ENCODE data around the gene PGAP6. TPM values are rescaled to one million over a fixed set of nuclear protein-coding genes. Genes with fewer than 3 reads are reported as not detected.

The PGAP6 gene
- total RNA-seq, 4 donors from 2014 or later = 32.8 to 53.5 (median 46.3) TPM

DNA sequence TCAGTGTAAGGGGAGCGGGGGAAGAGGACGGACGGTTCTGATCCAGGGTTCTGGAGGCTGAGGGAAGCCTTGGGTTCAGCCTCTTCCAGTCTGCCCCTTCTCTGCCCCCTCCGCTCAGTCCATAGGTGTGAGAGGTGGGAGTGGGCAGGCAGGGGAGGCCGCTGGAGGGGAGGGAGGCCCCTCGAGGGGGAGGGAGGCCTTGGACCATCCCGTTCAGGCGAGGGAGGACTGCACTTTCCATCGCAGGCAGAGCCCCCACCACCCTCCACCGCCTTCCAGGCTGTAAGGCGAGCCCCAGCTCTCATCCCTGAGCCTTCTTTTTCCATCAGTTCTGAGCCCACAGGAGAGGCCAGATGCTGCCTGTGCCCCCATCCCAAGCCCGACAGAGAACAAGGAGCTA is 25.0 kb downstream of the PGAP6 start:
- Histone ChIP-seq H3K27ac (replicated peaks in 1 of 4) (no peak overlapping the region), H3K9me3 (no peaks in the 10 kb centered on the region), H3K36me3 (no peaks in the 10 kb centered on the region), H3K27me3 (peaks cover 0 to 7% (median 0%) of the 10 kb centered on the region in 4 donors), H3K4me3 (no peak overlapping the region), H3K4me1 (peaks cover 0 to 11% (median 9%) of the 10 kb centered on the region in 4 donors)
- TF ChIP-seq, protein P1, sequence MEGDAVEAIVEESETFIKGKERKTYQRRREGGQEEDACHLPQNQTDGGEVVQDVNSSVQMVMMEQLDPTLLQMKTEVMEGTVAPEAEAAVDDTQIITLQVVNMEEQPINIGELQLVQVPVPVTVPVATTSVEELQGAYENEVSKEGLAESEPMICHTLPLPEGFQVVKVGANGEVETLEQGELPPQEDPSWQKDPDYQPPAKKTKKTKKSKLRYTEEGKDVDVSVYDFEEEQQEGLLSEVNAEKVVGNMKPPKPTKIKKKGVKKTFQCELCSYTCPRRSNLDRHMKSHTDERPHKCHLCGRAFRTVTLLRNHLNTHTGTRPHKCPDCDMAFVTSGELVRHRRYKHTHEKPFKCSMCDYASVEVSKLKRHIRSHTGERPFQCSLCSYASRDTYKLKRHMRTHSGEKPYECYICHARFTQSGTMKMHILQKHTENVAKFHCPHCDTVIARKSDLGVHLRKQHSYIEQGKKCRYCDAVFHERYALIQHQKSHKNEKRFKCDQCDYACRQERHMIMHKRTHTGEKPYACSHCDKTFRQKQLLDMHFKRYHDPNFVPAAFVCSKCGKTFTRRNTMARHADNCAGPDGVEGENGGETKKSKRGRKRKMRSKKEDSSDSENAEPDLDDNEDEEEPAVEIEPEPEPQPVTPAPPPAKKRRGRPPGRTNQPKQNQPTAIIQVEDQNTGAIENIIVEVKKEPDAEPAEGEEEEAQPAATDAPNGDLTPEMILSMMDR (IDR thresholded peaks at IDR 0.05) = no peak
- TF ChIP-seq POLR2A (IDR thresholded peaks at IDR 0.05; ENCODE audit: low read depth) = no peak
- TF ChIP-seq POLR2AphosphoS5 (IDR thresholded peaks at IDR 0.05) = no peak
- TF ChIP-seq EP300 (IDR thresholded peaks at IDR 0.05) = no peak
- DNase-seq (ENCODE audit: extremely low spot score) = no peak
- WGBS = 66% methylated on average over 12 of the region's 12 CpGs
- intact Hi-C loops (cut with DNase I) = no loop called here

DNA sequence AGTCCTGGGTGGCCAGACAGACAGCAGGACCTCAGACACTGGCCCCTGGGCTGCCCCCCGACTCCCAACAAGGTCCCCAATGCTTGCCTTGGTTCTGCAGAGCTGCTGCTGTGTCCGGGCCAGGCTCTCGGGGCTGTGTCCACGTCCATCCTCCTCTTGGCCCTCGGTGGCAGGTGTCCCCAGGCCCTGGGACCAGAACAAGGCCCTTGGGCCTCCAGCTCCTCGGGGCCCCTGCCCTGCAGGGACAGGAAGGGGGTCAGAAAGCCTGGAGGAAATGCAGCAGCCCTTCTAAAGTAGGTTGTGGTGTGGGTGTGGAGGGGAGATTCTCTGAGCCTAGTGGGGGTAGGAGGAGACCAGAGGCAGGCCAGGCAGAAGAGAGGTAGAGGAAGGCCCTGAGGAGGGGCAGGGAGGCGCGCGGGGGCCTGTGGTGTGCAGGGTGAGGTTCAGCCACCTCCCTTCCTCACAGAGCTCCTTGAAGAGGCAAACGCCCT is 26.8 kb downstream of the PGAP6 start:
- 87% methylated on average over 9 of the region's 10 CpGs for WGBS
- TF ChIP-seq, protein P1 (IDR thresholded peaks at IDR 0.05) = no peak
- TF ChIP-seq POLR2A (IDR thresholded peaks at IDR 0.05; ENCODE audit: low read depth) (no peak), EP300 (IDR thresholded peaks at IDR 0.05) (no peak), POLR2AphosphoS5 (IDR thresholded peaks at IDR 0.05) (no peak)
- Histone ChIP-seq H3K36me3 (no peaks in the 10 kb centered on the region), H3K4me1 (peaks cover 8 to 25% (median 21%) of the 10 kb centered on the region in 4 donors), H3K9me3 (no peaks in the 10 kb centered on the region), H3K4me3 (no peak overlapping the region), H3K27ac (replicated peaks in 1 of 4) (no peak overlapping the region), H3K27me3 (no peaks in the 10 kb centered on the region)
- DNase-seq (ENCODE audit: extremely low spot score) = no peak
- intact Hi-C loops (cut with DNase I) = loop anchor here (5.0 kb wide), 1 partner anchor 128 kb away; the partner anchor contains the start of gene LUC7L

DNA sequence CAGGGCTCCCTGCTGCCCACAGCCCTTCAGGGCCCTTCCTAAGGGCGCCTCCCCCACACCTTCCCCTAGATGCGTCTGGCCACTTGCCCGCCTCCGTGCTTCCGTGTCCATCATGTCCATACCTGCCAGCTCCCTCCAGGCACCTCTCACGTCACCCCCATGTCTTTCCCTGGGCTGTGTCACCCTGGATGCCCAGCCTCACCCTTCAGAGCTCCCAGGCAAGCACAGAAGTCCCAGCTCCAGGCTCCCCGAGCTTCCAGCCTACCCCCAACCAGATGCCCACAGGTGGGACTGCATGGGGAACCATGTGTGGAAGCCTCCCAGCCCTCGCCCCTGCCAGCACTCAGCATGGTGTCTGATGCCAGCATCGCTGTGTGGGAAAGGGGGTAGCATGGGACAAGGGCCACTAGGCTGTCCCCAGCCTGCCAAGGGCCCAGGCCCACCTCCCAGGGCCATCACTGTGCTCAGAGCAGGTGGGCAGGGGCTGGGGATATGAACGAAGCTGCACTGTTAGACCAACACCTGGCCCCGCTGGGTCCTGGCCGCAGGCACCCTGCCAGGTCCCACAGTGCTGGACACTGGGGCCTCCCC is 27.4 kb downstream of the PGAP6 start:
- Histone ChIP-seq H3K4me3 (no peak overlapping the region), H3K4me1 (peaks cover 8 to 25% (median 21%) of the 10 kb centered on the region in 4 donors), H3K36me3 (no peaks in the 10 kb centered on the region), H3K27ac (replicated peaks in 1 of 4) (peak overlapping the region in 1 of 4 donors; percentile 86), H3K9me3 (no peaks in the 10 kb centered on the region), H3K27me3 (no peaks in the 10 kb centered on the region)
- TF ChIP-seq, protein P1 (IDR thresholded peaks at IDR 0.05) = no peak
- TF ChIP-seq POLR2AphosphoS5 (IDR thresholded peaks at IDR 0.05) (no peak), POLR2A (IDR thresholded peaks at IDR 0.05; ENCODE audit: low read depth) (no peak)
- DNase-seq (ENCODE audit: extremely low spot score) = no peak
- WGBS = 92% methylated on average over 9 of the region's 12 CpGs
- intact Hi-C loops (cut with DNase I) = loop anchor here (5.0 kb wide), 1 partner anchor 127 kb away; the partner anchor contains the start of gene LUC7L

DNA sequence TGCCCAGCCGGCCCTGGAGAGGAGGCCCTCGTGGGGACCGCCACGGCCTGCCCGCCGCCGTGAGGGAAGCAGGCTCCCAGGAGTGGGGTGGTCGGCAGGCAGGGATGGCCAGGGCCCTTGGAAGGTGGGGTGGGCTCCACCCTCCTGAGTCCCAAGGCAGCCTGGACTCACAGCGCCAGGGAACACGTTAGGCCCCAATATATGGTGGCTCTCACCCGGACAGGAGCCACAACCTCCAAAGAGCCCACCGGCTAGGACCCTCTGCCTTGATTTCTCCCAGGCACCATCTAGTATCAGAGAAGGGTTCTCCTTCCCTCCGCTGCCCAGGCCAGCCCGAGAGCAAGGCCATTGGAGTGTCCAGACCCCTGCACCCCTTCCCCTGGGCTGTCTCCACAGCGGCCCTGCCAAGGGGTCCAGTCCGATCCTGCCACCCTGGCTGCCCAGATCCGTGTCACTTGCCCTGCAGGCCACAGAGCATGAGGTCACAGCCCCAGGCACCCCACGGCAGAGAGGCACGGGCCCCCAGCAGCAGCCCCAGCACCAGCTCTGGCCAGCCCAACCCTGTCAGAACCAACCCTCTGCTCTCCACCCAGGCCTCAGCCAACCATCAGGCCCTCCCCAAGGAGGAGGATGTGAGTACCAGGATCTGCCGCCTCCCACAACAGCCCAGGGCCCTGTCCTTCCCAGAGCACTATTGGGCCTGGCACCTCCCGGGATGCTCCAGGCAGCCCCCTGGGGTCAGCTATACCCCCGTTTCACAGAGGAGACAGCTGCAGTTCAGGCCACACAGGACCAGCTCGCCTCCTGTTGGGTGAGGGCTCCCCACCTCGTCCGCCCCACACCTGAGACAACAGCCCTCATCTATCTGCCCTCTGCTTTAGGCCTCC is 28.1 kb downstream of the PGAP6 start:
- intact Hi-C loops (cut with DNase I) = loop anchor here (1.0 to 5.0 kb wide), 2 partner anchors 17 to 126 kb away; partner anchors contain the start of genes LUC7L and MRPL28
- TF ChIP-seq, protein P1 (IDR thresholded peaks at IDR 0.05) = no peak
- TF ChIP-seq EP300 (IDR thresholded peaks at IDR 0.05) (no peak), POLR2A (IDR thresholded peaks at IDR 0.05; ENCODE audit: low read depth) (no peak), POLR2AphosphoS5 (IDR thresholded peaks at IDR 0.05) (no peak)
- Histone ChIP-seq H3K27ac (replicated peaks in 1 of 4) (peak overlapping the region; percentile 71 to 86 (median 80)), H3K36me3 (no peaks in the 10 kb centered on the region), H3K4me3 (peak overlapping the region; percentile 78 to 94 (median 80)), H3K27me3 (no peaks in the 10 kb centered on the region), H3K4me1 (peaks cover 8 to 28% (median 23%) of the 10 kb centered on the region in 4 donors), H3K9me3 (no peaks in the 10 kb centered on the region)
- WGBS = 81% methylated on average over 17 of the region's 25 CpGs
- DNase-seq (ENCODE audit: extremely low spot score) = no peak

All from esophagus muscularis mucosa (tissue), 4 donors.